ENCODE data around the gene NLRP5.

DNA sequence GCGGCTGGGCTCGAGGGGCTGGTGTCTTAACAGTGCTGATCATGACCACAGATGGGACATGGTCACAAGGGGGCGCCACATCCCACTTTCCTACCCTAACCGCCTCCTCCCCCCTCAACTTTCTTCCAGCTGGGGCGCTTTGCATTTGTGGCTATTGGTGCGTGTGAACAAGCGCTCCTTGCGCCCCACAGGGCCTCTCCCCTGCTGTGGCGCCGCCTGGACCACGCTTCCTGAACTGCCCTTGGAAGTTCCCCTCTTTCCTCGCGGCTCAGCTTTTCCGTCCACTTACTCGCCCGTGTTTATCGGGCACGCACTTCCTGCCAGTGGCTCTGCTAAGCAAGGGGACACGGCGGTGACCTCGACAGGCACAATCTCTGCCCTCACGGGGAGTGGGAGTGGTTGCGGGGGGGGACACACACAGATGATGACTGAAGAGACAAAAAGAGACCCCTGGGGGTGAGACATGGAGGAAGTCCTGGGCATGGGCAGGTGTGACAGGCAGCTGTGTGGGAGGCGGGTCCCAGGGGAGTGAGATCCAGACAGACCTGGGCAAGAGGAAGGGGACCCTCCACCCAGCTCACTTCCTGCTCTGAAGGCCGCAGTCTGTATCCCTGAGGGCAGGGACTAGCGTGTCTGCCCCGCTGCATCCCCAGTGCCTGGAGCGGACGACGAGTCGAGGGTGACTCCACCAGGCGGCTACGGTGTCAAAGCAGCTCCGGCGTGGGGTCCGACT, 94.3 kb downstream of the NLRP5 start:
- TF ChIP-seq, protein P1, sequence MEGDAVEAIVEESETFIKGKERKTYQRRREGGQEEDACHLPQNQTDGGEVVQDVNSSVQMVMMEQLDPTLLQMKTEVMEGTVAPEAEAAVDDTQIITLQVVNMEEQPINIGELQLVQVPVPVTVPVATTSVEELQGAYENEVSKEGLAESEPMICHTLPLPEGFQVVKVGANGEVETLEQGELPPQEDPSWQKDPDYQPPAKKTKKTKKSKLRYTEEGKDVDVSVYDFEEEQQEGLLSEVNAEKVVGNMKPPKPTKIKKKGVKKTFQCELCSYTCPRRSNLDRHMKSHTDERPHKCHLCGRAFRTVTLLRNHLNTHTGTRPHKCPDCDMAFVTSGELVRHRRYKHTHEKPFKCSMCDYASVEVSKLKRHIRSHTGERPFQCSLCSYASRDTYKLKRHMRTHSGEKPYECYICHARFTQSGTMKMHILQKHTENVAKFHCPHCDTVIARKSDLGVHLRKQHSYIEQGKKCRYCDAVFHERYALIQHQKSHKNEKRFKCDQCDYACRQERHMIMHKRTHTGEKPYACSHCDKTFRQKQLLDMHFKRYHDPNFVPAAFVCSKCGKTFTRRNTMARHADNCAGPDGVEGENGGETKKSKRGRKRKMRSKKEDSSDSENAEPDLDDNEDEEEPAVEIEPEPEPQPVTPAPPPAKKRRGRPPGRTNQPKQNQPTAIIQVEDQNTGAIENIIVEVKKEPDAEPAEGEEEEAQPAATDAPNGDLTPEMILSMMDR (tag by site-specific recombination; IDR thresholded peaks at IDR 0.05): peak; percentile 18; the same call in 1 of the 2 replicates
- TF ChIP-seq ZNF24 (tag by site-specific recombination; IDR thresholded peaks at IDR 0.05): no peak
- TF ChIP-seq, protein P2, sequence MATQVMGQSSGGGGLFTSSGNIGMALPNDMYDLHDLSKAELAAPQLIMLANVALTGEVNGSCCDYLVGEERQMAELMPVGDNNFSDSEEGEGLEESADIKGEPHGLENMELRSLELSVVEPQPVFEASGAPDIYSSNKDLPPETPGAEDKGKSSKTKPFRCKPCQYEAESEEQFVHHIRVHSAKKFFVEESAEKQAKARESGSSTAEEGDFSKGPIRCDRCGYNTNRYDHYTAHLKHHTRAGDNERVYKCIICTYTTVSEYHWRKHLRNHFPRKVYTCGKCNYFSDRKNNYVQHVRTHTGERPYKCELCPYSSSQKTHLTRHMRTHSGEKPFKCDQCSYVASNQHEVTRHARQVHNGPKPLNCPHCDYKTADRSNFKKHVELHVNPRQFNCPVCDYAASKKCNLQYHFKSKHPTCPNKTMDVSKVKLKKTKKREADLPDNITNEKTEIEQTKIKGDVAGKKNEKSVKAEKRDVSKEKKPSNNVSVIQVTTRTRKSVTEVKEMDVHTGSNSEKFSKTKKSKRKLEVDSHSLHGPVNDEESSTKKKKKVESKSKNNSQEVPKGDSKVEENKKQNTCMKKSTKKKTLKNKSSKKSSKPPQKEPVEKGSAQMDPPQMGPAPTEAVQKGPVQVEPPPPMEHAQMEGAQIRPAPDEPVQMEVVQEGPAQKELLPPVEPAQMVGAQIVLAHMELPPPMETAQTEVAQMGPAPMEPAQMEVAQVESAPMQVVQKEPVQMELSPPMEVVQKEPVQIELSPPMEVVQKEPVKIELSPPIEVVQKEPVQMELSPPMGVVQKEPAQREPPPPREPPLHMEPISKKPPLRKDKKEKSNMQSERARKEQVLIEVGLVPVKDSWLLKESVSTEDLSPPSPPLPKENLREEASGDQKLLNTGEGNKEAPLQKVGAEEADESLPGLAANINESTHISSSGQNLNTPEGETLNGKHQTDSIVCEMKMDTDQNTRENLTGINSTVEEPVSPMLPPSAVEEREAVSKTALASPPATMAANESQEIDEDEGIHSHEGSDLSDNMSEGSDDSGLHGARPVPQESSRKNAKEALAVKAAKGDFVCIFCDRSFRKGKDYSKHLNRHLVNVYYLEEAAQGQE (tag by site-specific recombination; IDR thresholded peaks at IDR 0.05): no peak
- no peak for TF ChIP-seq TCF7L2 (IDR thresholded peaks at IDR 0.05; ENCODE audit: borderline replicate concordance, low read depth, low read length)
- TF ChIP-seq ZNF660 (tag by site-specific recombination; IDR thresholded peaks at IDR 0.05): peak; percentile 43
